Endodermal cell (in vitro differentiated cells): ENCODE data around the gene AK4. TPM values are rescaled to one million over a fixed set of nuclear protein-coding genes. Genes with fewer than 3 reads are reported as not detected.
A peak's percentile ranks its signal among the peaks of the same experiment; 100 is the strongest.

ENCODE experiments used
- DNase-seq: peaks from one replicate; pipeline ENCODE4 v3.0.0-alpha.2; 2017
- H3K27ac ChIP-seq: 2 replicates; pipeline ENCODE4 v1.5.1; 2013; ENCODE audit warnings: mild to moderate bottlenecking, low read depth, low read length, moderate library complexity
- H3K27me3 ChIP-seq: 2 replicates; pipeline ENCODE4 v1.6.1; 2013; ENCODE audit warnings: mild to moderate bottlenecking, low read length, moderate library complexity; ENCODE audit not compliant: insufficient read depth, control insufficient read depth, poor library complexity, severe bottlenecking
- H3K36me3 ChIP-seq: 2 replicates; pipeline ENCODE4 v1.7.0; 2013; ENCODE audit warnings: mild to moderate bottlenecking, low read length, moderate library complexity; ENCODE audit not compliant: control insufficient read depth, insufficient read depth
- H3K4me1 ChIP-seq: one replicate; pipeline ENCODE4 v1.7.0; 2013; ENCODE audit warnings: low read length; ENCODE audit not compliant: control insufficient read depth, insufficient read depth
- H3K4me3 ChIP-seq: 2 replicates; pipeline ENCODE4 v1.5.1; 2013; ENCODE audit warnings: mild to moderate bottlenecking, low read length, moderate library complexity
- H3K9ac ChIP-seq: 2 replicates; pipeline ENCODE4 v1.6.1; 2013; ENCODE audit warnings: mild to moderate bottlenecking, low read length, moderate library complexity; ENCODE audit not compliant: poor library complexity, severe bottlenecking; ENCODE audit errors: extremely low read depth
- H3K9me3 ChIP-seq: 2 replicates; pipeline ENCODE4 v1.6.1; 2013; ENCODE audit warnings: mild to moderate bottlenecking, low read length, moderate library complexity; ENCODE audit not compliant: control insufficient read depth
- H3K27ac Mint-ChIP-seq: 2 replicates; pipeline ENCODE4 v1.8.0; 2020; ENCODE audit warnings: mixed read lengths
- H3K27me3 Mint-ChIP-seq: 2 replicates; pipeline ENCODE4 v1.8.0; 2021; ENCODE audit warnings: mild to moderate bottlenecking, mixed read lengths; ENCODE audit not compliant: insufficient read depth
- H3K36me3 Mint-ChIP-seq: 2 replicates; pipeline ENCODE4 v1.8.0; 2020; ENCODE audit warnings: low read depth, mixed read lengths
- H3K4me1 Mint-ChIP-seq: 2 replicates; pipeline ENCODE4 v1.8.0; 2020; ENCODE audit warnings: mixed read lengths
- H3K4me3 Mint-ChIP-seq: 2 replicates; pipeline ENCODE4 v1.8.0; 2020; ENCODE audit warnings: mild to moderate bottlenecking, moderate library complexity, mixed read lengths
- H3K9me3 Mint-ChIP-seq: 2 replicates; pipeline ENCODE4 v1.8.0; 2020; ENCODE audit warnings: mild to moderate bottlenecking, mixed read lengths
- WGBS, 2 experiments: methylation state at CpG; one replicate each; pipeline versions ENCODE4 v1.1.5 to v1.1.7; 2013; ENCODE audit warnings: missing lambda C conversion rate in 2 of 2, mixed read lengths in 1 of 2; ENCODE audit not compliant: insufficient coverage in 1 of 2, insufficient read length in 1 of 2; 5-methylcytosine and 5-hydroxymethylcytosine counted together
- total RNA-seq, 2 donors: library from RNA; stranded (reverse); fragmentation: NEBNext Ultra II Directional in 1 of 2; extraction: Animal tissue kit (Norgen Biotek cat#: 25700) in 1 of 2; gene quantifications; 2 replicates in 1 of 2; 3 replicates in 1 of 2; pipeline ENCODE4 v1.2.1, GENCODE V29; 2021
- TF ChIP-seq, protein P1 (sequence below): fragments of 200-600 bp; sonication (generic); conservative IDR thresholded peaks from 2 replicates; pipeline ENCODE4 v1.5.0; 2021; ENCODE audit warnings: antibody characterized with exemption, mild to moderate bottlenecking

The AK4 gene
- total RNA-seq, 2 donors from 2014 or later, result 118 to 139 TPM

DNA sequence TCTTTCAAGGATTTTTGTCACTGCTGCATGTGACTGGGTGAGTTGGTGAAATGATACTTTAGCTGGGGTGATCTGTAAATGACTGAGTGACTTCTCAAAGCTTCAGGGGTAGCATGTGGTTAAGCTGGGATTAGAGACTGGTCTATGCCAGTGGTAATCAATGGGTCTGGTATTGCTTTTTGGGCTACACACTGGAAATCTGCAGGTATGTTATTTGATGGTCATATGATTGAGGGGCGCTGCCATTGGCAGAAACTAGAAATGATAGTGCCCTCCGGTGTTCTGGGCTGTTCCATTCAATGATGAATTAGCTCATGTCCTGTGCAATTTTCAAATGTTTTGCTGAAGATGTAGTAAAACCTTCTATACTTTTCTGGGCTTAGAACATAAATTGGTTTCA is 121.6 kb downstream of the AK4 start:
- Histone ChIP-seq H3K4me1 (peaks cover 5% of the 10 kb centered on the region), H3K9ac (no peak overlapping the region), H3K27ac (no peak overlapping the region), H3K9me3 (no peaks in the 10 kb centered on the region), H3K27me3 (no peaks in the 10 kb centered on the region), H3K4me3 (no peak overlapping the region), H3K36me3 (no peaks in the 10 kb centered on the region)
- H3K4me3 Mint-ChIP-seq, result no peak overlapping the region
- no peak overlapping the region for H3K27ac Mint-ChIP-seq
- H3K9me3 Mint-ChIP-seq, result no peaks in the 10 kb centered on the region
- H3K4me1 Mint-ChIP-seq, result peaks cover 17% of the 10 kb centered on the region
- no peak for DNase-seq
- TF ChIP-seq, protein P1, sequence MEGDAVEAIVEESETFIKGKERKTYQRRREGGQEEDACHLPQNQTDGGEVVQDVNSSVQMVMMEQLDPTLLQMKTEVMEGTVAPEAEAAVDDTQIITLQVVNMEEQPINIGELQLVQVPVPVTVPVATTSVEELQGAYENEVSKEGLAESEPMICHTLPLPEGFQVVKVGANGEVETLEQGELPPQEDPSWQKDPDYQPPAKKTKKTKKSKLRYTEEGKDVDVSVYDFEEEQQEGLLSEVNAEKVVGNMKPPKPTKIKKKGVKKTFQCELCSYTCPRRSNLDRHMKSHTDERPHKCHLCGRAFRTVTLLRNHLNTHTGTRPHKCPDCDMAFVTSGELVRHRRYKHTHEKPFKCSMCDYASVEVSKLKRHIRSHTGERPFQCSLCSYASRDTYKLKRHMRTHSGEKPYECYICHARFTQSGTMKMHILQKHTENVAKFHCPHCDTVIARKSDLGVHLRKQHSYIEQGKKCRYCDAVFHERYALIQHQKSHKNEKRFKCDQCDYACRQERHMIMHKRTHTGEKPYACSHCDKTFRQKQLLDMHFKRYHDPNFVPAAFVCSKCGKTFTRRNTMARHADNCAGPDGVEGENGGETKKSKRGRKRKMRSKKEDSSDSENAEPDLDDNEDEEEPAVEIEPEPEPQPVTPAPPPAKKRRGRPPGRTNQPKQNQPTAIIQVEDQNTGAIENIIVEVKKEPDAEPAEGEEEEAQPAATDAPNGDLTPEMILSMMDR, result no peak
- 93% methylated on average over 2 of the region's 2 CpGs; no CpG with 5 or more reads in 1 of the 2 experiments for WGBS, 2 experiments
- H3K27me3 Mint-ChIP-seq, result peaks cover 3% of the 10 kb centered on the region
- no peaks in the 10 kb centered on the region for H3K36me3 Mint-ChIP-seq

DNA sequence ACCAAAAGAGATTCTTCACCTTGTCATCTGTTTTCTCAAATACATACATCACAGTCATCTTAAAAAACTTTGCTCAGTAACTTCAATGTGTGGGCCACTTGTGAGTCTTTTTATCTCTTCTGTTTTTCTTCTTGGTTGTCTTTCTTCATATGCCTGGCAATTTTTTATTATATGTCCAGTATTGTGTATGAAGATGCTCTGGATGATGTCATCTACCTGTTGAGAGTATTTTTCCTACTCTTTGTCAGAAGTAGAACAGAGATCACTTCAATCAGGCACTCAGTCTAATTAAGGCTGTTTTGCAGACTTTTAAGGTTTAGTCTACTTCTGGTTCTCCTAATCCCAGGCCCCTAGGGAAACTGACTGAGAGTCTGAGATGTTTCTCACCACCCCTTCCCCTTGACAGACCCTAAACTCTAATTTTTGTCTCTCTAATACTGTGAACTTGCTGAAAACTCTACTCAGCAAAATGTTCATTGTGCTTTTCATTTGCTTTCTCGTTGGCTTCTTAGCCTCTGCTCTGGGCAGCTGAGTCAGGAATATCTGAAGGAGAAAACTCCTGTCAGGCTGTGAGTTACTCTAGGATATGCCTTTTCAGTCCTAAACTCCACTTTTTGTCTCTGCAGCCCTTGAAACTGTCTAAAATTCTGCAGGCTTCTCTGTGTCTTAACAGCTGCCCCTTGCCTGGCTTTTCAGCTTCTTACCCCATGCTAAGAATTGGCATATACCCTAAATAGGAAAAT is 128.4 kb downstream of the AK4 start:
- Mint-ChIP-seq H3K9me3 (no peaks in the 10 kb centered on the region), H3K4me3 (no peak overlapping the region), H3K4me1 (peaks cover 46% of the 10 kb centered on the region), H3K27ac (no peak overlapping the region), H3K36me3 (no peaks in the 10 kb centered on the region), H3K27me3 (no peaks in the 10 kb centered on the region)
- Histone ChIP-seq H3K9ac (no peak overlapping the region), H3K4me1 (peaks cover 11% of the 10 kb centered on the region), H3K36me3 (no peaks in the 10 kb centered on the region), H3K9me3 (no peaks in the 10 kb centered on the region), H3K27ac (no peak overlapping the region), H3K4me3 (peak overlapping the region; percentile 73), H3K27me3 (no peaks in the 10 kb centered on the region)
- 57 to 62% methylated on average over 1 of the region's 1 CpG for WGBS, 2 experiments
- TF ChIP-seq, protein P1, result no peak
- DNase-seq, result no peak

DNA sequence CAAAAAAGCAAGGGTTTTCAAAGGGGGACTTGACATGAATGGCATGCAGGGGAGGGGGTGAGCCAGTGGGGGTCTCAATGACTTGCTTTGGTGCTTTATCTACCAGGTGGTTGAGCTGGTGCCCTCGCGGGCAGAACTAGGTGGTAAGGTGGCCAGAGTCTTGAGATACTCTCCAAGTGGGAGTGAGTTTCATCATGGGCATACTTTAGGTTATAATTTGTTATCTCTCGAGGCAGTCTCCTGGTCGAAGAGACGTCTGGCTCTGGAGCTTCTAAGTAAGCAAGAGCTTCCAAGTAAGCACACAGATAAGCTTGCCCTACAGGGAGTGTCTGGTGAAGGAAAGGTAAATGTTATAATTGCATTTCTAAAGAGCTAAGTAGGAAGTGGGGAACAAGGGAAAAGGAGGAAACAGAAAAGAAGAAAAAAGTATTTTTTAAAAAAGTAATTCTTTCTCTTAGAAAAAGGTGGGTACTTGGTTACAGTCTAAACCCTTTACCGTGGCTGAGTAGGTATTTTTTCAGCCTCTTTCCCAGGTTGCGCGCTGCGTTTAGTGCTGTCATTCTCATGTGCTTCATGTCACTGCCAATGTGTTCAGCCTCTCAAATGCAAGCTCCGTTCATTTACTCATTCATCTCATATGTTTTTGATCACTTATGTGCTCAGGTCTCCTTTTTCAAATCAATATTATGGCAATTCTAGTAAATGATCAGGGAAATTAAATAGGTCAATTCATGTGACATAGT is 129.8 kb downstream of the AK4 start:
- Histone ChIP-seq H3K27ac (no peak overlapping the region), H3K9me3 (no peaks in the 10 kb centered on the region), H3K4me3 (peak overlapping the region; percentile 73), H3K36me3 (no peaks in the 10 kb centered on the region), H3K27me3 (no peaks in the 10 kb centered on the region), H3K4me1 (peaks cover 15% of the 10 kb centered on the region), H3K9ac (peak overlapping the region; percentile 43)
- H3K4me1 Mint-ChIP-seq, result peaks cover 56% of the 10 kb centered on the region
- no peaks in the 10 kb centered on the region for H3K9me3 Mint-ChIP-seq
- no peak for DNase-seq
- peak overlapping the region; percentile 62 for H3K27ac Mint-ChIP-seq
- H3K27me3 Mint-ChIP-seq, result no peaks in the 10 kb centered on the region
- peak overlapping the region; percentile 32 for H3K4me3 Mint-ChIP-seq
- TF ChIP-seq, protein P1, result no peak
- H3K36me3 Mint-ChIP-seq, result no peaks in the 10 kb centered on the region
- 22 to 33% methylated on average over 10 of the region's 10 CpGs for WGBS, 2 experiments
